ENCODE measurements around the gene MIOX. TPM values are rescaled to one million over a fixed set of nuclear protein-coding genes. Genes with fewer than 3 reads are reported as not detected.
A peak's percentile ranks its signal among the peaks of the same experiment; 100 is the strongest.
"Not testable (repeated sequence)": the region's sequence is repeated elsewhere in the genome, so short reads cannot be mapped to it uniquely, and the experiment has no call there.

Gene MIOX
- total RNA-seq, 4 donors from 2014 or later, result 2.1 to 11.3 (median 4.7) TPM

DNA sequence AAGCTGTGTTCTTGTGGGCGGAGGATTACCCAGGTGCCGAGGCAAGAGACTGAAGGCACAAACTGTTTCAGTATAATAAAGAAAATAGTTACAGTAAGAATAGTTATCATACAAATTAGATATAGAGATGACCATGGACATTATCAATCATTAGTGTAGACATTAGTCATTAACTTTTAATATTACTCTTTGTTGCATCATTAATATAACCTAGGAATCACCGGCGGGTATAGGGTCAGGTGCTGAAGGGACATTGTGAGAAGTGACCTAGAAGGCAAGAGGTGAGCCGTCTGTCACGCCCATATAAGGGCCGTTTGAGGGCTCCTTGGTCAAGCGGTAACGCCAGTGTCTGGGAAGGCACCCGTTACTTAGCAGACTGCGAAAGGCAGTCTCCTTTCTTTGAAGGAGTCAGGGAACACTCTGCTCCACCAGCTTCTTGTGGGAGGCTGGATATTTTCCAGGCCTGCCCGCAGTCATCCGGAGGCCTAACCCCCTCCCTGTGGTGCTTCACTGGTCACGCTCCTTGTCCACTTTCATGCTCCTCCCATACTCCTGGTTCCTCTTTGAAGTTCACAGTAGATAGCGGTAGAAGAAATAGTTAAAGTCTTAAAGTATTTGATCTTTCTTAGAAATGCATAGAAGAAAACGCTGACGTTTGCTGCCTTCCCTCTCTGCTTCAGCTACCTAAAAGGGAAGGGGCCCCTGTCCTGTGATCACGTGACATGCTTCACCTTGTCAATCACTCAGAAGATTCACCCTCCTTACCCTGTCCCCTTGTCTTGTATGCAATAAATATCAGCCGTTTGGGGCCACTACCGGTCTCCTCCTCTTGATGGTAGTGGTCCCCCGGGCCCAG lies 47.4 kb downstream of the MIOX start:
- H3K27ac ChIP-seq, result peak overlapping the region; percentile 1 to 99 (median 35)
- H3K9me3 ChIP-seq; H3K36me3 ChIP-seq; H3K27me3 ChIP-seq; H3K4me3 ChIP-seq (replicated peaks in 1 of 3); intact Hi-C loops (cut with DNase I): not testable (repeated sequence)
- TF ChIP-seq POLR2A (IDR thresholded peaks at IDR 0.05), result peak in 1 of 2 donors; percentile 66
- DNase-seq, result peak; percentile 82 to 87
- 34 to 43% methylated on average over 21 of the region's 21 CpGs for WGBS, 2 donors
- H3K4me1 ChIP-seq, result peaks cover 25 to 46% of the 10 kb centered on the region in 2 donors

DNA sequence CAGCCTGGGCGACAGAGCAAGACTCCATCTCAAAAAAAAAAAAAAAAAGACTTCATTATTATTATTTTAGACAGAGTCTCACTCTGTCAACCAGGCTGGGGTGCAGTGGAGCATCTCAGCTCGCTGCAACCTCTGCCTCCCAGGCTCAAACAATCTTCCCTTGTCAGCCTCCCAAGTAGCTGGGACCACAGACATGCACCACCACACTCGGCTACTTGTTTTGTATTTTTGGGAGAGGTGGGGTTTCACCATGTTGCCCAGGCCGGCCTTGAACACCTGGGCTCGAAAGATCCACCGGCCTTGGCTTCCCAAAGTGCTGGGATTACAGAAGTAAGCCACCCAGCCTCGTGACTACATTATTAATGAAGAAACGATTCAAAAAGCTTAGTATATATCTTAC lies 48.5 kb downstream of the MIOX start:
- no peak for DNase-seq
- no peaks in the 10 kb centered on the region for H3K27me3 ChIP-seq
- 80% methylated on average over 8 of the region's 8 CpGs for WGBS, 2 donors
- no peak overlapping the region for H3K4me3 ChIP-seq (replicated peaks in 1 of 3)
- H3K4me1 ChIP-seq, result peaks cover 29 to 50% of the 10 kb centered on the region in 2 donors
- H3K27ac ChIP-seq, result peak overlapping the region in 1 of 3 donors; percentile 60
- intact Hi-C loops (cut with DNase I), result no loop called here
- no peaks in the 10 kb centered on the region for H3K36me3 ChIP-seq
- TF ChIP-seq POLR2A (IDR thresholded peaks at IDR 0.05), result no peak
- TF ChIP-seq, protein P1, sequence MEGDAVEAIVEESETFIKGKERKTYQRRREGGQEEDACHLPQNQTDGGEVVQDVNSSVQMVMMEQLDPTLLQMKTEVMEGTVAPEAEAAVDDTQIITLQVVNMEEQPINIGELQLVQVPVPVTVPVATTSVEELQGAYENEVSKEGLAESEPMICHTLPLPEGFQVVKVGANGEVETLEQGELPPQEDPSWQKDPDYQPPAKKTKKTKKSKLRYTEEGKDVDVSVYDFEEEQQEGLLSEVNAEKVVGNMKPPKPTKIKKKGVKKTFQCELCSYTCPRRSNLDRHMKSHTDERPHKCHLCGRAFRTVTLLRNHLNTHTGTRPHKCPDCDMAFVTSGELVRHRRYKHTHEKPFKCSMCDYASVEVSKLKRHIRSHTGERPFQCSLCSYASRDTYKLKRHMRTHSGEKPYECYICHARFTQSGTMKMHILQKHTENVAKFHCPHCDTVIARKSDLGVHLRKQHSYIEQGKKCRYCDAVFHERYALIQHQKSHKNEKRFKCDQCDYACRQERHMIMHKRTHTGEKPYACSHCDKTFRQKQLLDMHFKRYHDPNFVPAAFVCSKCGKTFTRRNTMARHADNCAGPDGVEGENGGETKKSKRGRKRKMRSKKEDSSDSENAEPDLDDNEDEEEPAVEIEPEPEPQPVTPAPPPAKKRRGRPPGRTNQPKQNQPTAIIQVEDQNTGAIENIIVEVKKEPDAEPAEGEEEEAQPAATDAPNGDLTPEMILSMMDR (IDR thresholded peaks at IDR 0.05), result no peak
- no peaks in the 10 kb centered on the region for H3K9me3 ChIP-seq

DNA sequence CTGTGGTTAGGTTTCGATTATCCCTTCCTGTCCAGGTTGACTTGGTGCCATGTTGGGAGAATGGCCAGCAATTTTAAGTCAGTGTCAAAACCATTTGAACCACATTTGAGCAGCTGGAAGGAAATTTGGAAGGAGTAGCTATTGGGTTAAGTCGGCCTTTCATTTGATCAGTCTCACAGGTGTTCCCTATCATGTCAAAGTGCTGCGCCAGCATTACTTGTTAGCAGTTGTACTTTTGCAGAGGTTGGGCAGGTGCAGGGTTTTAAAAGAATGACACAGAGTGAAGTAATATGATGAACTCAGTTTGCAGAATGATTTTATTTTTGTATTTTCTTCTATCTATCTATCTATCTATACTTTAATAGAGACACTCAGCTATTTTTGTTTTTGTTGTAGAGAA lies 49.6 kb downstream of the MIOX start:
- Histone ChIP-seq H3K36me3 (no peaks in the 10 kb centered on the region), H3K4me1 (peaks cover 21 to 56% of the 10 kb centered on the region in 2 donors), H3K27ac (no peak overlapping the region), H3K4me3 (replicated peaks in 1 of 3) (no peak overlapping the region), H3K27me3 (no peaks in the 10 kb centered on the region), H3K9me3 (no peaks in the 10 kb centered on the region)
- WGBS, 2 donors, result 87 to 88% methylated on average over 3 of the region's 3 CpGs
- no peak for TF ChIP-seq POLR2A (IDR thresholded peaks at IDR 0.05)
- TF ChIP-seq, protein P1 (IDR thresholded peaks at IDR 0.05), result no peak
- intact Hi-C loops (cut with DNase I), result no loop called here
- DNase-seq, result no peak

DNA sequence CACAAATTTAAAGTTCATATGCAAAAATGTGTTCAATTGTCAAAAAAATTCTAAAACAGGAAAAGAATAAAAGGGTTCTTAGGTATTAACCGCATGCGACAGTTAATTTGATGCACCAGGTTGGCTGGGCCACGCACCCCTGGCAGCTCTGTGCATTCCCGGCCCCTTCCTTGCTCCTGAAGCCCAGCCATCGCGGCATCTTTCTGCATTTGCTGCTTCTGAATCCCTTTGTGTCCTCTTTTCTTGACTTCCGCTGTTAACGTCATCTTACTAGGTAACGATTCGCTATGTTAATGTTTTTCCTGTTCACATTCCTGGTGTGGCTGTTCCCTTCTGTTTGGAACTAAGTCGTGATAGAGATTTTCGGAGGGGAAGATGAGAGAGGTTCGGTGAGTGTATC lies 51.1 kb downstream of the MIOX start:
- DNase-seq, result no peak
- Histone ChIP-seq H3K27ac (peak overlapping the region in 2 of 3 donors; percentile 91 to 96), H3K4me1 (peaks cover 12 to 58% of the 10 kb centered on the region in 2 donors), H3K36me3 (no peaks in the 10 kb centered on the region), H3K9me3 (no peaks in the 10 kb centered on the region), H3K27me3 (no peaks in the 10 kb centered on the region), H3K4me3 (replicated peaks in 1 of 3) (no peak overlapping the region)
- intact Hi-C loops (cut with DNase I), result no loop called here
- 87 to 88% methylated on average over 13 of the region's 13 CpGs for WGBS, 2 donors
- no peak for TF ChIP-seq POLR2A (IDR thresholded peaks at IDR 0.05)
- TF ChIP-seq, protein P1 (IDR thresholded peaks at IDR 0.05), result no peak

Other genes with a start within 250 kb of the MIOX start
- 100 to 1,000 TPM in 1 of 4 donors, 10 to 100 TPM in 3; 64.6 to 102 (median 80.3) TPM for gene TUBGCP6, start 241.8 kb upstream of the MIOX start, total RNA-seq
- gene HDAC10, start 235.6 kb upstream of the MIOX start, total RNA-seq, result 10 to 100 TPM; 31.4 to 42.7 (median 32.5) TPM
- 1 to 10 TPM; 3.1 to 5.1 (median 3.7) TPM for gene MAPK12, start 225.2 kb upstream of the MIOX start, total RNA-seq
- 1 to 10 TPM; 2.8 to 4.7 (median 4.0) TPM for gene MAPK11, start 216.5 kb upstream of the MIOX start, total RNA-seq
- gene PLXNB2, start 179.2 kb upstream of the MIOX start, total RNA-seq, result 100 to 1,000 TPM; 143 to 266 (median 215) TPM
- 10 to 100 TPM in 2 of 4 donors, 1 to 10 TPM in 2; 4.3 to 14.3 (median 9.3) TPM for gene DENND6B, start 159.8 kb upstream of the MIOX start, total RNA-seq
- gene PPP6R2, start 143.5 kb upstream of the MIOX start, total RNA-seq, result 100 to 1,000 TPM in 1 of 4 donors, 10 to 100 TPM in 3; 65.7 to 103 (median 74.0) TPM
- gene SBF1, start 11.8 kb upstream of the MIOX start, total RNA-seq, result 100 to 1,000 TPM in 3 of 4 donors, 10 to 100 TPM in 1; 80.0 to 227 (median 128) TPM
- gene ADM2, start 5.3 kb upstream of the MIOX start, total RNA-seq, result 10 to 100 TPM in 1 of 4 donors, 1 to 10 TPM in 3; 5.2 to 23.5 (median 6.6) TPM
- 100 to 1,000 TPM in 2 of 4 donors, 10 to 100 TPM in 2; 53.2 to 117 (median 96.6) TPM for gene LMF2, start 20.8 kb downstream of the MIOX start, total RNA-seq
- 10 to 100 TPM; 39.6 to 47.5 (median 43.1) TPM for gene NCAPH2, start 21.4 kb downstream of the MIOX start, total RNA-seq
- 1 to 10 TPM in 3 of 4 donors, not detected in 1; 2.6 to 5.5 (median 2.9) TPM for gene SCO2, start 38.7 kb downstream of the MIOX start, total RNA-seq
- gene TYMP, start 43.2 kb downstream of the MIOX start, total RNA-seq, result 10 to 100 TPM; 28.0 to 61.0 (median 33.6) TPM
- under 1 TPM in 1 of 4 donors, not detected in 3; 0.27 TPM for gene KLHDC7B, start 59.0 kb downstream of the MIOX start, total RNA-seq
- 1 to 10 TPM in 3 of 4 donors, not detected in 1; 3.5 to 6.0 (median 4.3) TPM for gene SYCE3, start 76.1 kb downstream of the MIOX start, total RNA-seq
- 10 to 100 TPM in 3 of 4 donors, 1 to 10 TPM in 1; 9.7 to 38.7 (median 14.9) TPM for gene CPT1B, start 91.6 kb downstream of the MIOX start, total RNA-seq
- 10 to 100 TPM; 49.1 to 96.9 (median 67.8) TPM for gene CHKB, start 96.0 kb downstream of the MIOX start, total RNA-seq
- 1 to 10 TPM in 3 of 4 donors, under 1 TPM in 1; 0.94 to 3.3 (median 1.5) TPM for gene MAPK8IP2, start 113.9 kb downstream of the MIOX start, total RNA-seq
- 10 to 100 TPM; 30.9 to 73.5 (median 61.2) TPM for gene ARSA, start 141.3 kb downstream of the MIOX start, total RNA-seq
- gene SHANK3, start 186.0 kb downstream of the MIOX start, total RNA-seq, result 10 to 100 TPM; 11.5 to 23.0 (median 17.7) TPM